Testis (tissue), 2 donors: ENCODE results near the gene LYPD6.

Experiments
- POLR2A ChIP-seq: fragments of 450-650 bp; IDR thresholded peaks from one replicate; pipeline ENCODE4 v1.6.1; 2017; ENCODE audit warnings: antibody characterized with exemption, mild to moderate bottlenecking, moderate library complexity
- TF ChIP-seq, protein P1 (sequence below), 3 experiments: fragments of 450-650 bp in 2 of 3; fragments of 200-600 bp in 1 of 3; sonication (generic) in 1 of 3; IDR thresholded peaks; one replicate each; pipeline ENCODE4 v1.5.1; 2016 to 2019; ENCODE audit warnings: antibody characterized with exemption in 3 of 3, mild to moderate bottlenecking in 2 of 3, moderate library complexity in 1 of 3

DNA sequence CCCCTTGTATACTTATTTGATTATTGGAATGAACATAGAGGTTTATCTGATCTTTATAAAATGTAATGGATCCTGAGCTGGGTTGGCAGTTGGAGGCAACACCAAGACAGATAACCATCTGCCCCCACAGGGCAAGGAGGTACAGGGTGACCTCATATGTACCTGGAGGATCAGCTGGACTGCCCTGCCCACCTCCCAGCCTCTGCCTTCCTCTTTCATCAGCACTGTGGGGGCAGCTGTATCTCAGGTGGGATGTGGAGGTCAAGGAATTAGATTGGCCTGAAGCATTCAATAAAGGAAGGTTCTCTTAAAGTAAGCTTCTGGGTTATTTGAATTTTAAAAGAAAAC is 92.6 kb downstream of the LYPD6 start:
- TF ChIP-seq, protein P1, sequence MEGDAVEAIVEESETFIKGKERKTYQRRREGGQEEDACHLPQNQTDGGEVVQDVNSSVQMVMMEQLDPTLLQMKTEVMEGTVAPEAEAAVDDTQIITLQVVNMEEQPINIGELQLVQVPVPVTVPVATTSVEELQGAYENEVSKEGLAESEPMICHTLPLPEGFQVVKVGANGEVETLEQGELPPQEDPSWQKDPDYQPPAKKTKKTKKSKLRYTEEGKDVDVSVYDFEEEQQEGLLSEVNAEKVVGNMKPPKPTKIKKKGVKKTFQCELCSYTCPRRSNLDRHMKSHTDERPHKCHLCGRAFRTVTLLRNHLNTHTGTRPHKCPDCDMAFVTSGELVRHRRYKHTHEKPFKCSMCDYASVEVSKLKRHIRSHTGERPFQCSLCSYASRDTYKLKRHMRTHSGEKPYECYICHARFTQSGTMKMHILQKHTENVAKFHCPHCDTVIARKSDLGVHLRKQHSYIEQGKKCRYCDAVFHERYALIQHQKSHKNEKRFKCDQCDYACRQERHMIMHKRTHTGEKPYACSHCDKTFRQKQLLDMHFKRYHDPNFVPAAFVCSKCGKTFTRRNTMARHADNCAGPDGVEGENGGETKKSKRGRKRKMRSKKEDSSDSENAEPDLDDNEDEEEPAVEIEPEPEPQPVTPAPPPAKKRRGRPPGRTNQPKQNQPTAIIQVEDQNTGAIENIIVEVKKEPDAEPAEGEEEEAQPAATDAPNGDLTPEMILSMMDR (IDR thresholded peaks at IDR 0.05) = no peak
- TF ChIP-seq POLR2A = no peak
